GM12874 (cell line): ENCODE results near the gene MAMSTR.

Experiments used
- TF ChIP-seq, protein P1 (sequence below): IDR thresholded peaks from 2 replicates; pipeline ENCODE4 v1.5.1; 2011; ENCODE audit warnings: low read depth, mild to moderate bottlenecking, control low read depth, low read length, moderate library complexity; ENCODE audit not compliant: insufficient read depth

The MAMSTR gene

DNA sequence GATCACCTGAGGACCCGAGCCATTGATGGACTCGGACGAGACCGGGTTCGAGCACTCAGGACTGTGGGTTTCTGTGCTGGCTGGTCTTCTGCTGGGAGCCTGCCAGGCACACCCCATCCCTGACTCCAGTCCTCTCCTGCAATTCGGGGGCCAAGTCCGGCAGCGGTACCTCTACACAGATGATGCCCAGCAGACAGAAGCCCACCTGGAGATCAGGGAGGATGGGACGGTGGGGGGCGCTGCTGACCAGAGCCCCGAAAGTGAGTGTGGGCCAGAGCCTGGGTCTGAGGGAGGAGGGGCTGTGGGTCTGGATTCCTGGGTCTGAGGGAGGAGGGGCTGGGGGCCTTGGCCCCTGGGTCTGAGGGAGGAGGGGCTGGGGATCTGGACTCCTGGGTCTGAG lies 36.7 kb upstream of the MAMSTR start:
- TF ChIP-seq, protein P1, sequence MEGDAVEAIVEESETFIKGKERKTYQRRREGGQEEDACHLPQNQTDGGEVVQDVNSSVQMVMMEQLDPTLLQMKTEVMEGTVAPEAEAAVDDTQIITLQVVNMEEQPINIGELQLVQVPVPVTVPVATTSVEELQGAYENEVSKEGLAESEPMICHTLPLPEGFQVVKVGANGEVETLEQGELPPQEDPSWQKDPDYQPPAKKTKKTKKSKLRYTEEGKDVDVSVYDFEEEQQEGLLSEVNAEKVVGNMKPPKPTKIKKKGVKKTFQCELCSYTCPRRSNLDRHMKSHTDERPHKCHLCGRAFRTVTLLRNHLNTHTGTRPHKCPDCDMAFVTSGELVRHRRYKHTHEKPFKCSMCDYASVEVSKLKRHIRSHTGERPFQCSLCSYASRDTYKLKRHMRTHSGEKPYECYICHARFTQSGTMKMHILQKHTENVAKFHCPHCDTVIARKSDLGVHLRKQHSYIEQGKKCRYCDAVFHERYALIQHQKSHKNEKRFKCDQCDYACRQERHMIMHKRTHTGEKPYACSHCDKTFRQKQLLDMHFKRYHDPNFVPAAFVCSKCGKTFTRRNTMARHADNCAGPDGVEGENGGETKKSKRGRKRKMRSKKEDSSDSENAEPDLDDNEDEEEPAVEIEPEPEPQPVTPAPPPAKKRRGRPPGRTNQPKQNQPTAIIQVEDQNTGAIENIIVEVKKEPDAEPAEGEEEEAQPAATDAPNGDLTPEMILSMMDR: no peak

DNA sequence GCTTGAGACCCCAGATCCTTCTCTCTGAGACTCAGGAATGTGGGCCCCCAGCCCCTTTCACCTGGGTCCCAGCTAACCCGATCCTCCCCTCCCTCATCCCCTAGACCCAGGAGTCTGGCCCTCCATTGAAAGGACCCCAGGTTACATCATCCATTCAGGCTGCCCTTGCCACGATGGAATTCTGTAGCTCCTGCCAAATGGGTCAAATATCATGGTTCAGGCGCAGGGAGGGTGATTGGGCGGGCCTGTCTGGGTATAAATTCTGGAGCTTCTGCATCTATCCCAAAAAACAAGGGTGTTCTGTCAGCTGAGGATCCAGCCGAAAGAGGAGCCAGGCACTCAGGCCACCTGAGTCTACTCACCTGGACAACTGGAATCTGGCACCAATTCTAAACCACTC lies 36.3 kb upstream of the MAMSTR start:
- TF ChIP-seq, protein P1: no peak

DNA sequence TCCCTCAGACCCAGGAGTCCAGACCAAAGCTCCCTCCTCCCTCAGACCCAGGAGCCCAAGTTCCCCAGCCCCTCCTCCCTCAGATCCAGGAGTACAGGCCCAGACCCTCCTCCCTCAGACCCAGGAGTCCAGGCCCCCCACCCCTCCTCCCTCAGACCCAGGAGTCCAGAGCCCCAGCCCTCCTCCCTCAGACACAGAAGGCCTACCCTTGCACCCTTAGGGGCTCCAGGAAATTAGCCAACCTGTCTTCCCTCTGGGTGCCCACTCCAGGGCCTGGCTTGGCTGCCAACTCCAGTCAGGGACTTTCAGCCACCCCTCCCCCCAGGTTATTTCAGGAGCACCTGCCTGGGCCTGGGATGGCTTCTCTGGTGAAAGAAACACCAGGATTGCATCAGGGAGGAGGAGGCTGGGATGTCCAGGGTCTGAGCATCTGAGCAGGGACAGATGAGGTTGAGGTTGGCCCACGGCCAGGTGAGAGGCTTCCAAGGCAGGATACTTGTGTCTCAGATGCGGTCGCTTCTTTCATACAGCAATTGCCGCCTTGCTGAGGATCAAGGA lies 35.6 kb upstream of the MAMSTR start, which contains the start of gene FGF21:
Gene FGF21 (plus strand): TSS at position 441 of the 558 bp plus-strand sequence. CDS start 713 bp downstream, outside the sequence.
- TF ChIP-seq, protein P1: no peak

DNA sequence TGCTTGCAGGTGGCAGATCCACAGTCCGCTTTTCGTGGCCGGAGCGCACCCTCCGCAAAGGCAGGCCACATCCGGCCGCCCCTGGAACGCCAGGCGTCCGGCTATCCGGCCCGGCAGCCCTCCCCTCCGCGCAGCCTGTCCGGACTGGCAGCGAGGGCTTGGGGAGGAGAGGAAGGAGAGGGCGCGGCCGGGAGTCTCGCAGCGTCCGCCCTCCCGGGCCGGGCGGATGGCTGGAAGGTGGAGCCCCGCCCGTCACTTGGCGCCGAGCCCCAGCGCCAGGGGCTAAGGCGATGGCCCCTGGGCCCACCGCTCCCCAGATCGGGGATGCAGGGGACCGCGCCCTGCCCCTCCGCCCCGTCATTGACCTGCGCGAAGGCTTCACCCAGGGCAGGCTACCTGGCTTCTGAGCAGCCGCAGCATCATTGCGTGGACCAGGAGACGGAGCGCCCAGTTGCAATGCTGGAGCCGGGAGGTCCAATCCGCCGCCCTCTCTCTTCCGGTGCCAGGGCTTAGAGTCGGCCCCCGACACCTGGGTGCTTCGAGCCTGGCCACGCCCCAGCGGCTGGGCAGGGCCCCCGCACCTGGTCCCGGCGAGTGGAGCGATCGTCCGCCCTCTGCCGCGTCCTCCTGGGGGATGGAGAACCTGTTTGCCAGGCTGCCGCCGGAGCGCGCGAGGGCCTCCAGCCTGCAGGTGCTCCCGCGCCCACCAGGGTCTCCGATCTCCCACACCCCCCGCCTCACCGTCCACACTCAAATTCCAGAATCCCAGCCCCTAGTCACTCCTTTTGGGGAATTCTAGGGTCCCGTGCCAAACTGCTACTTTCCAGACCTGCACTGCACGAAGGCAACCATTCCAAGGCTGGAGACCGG lies 33.2 kb upstream of the MAMSTR start, which contains the start of gene FUT1:
Gene FUT1 (minus strand): TSS at position 146 of the 870 bp plus-strand sequence. CDS start 1,360 bp downstream, outside the sequence.
- TF ChIP-seq, protein P1: no peak

DNA sequence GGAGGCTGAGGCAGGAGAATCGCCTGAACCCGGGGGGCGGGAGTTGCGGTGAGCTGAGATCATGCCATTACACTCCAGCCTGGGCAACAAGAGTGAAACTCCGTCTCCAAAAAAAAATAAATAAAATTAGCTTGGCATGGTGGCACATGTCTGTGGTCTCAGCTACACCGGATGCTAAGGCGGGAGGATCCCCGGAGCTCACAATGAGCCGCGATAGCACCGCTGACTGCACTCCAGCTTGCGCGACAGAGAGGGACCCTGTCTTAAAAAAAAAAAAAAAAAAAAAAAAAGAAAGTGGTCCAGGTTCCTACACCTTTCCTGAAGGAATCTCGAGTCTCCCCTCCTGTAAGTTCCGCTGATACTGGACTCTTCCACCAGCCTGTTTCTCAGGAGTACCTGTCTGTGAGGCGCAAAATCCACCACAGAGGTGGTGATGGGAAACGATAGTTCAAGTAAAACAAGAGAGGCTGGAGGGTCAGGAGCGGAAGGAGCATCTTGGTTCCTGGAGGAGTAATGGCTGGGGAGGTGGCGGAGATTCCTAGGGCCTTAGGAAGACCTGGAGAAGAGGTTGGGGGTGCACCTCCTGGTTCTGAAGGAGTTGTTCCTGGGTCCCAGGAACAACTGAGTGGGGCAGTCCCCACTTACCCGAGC lies 32.4 kb upstream of the MAMSTR start:
- TF ChIP-seq, protein P1: no peak

DNA sequence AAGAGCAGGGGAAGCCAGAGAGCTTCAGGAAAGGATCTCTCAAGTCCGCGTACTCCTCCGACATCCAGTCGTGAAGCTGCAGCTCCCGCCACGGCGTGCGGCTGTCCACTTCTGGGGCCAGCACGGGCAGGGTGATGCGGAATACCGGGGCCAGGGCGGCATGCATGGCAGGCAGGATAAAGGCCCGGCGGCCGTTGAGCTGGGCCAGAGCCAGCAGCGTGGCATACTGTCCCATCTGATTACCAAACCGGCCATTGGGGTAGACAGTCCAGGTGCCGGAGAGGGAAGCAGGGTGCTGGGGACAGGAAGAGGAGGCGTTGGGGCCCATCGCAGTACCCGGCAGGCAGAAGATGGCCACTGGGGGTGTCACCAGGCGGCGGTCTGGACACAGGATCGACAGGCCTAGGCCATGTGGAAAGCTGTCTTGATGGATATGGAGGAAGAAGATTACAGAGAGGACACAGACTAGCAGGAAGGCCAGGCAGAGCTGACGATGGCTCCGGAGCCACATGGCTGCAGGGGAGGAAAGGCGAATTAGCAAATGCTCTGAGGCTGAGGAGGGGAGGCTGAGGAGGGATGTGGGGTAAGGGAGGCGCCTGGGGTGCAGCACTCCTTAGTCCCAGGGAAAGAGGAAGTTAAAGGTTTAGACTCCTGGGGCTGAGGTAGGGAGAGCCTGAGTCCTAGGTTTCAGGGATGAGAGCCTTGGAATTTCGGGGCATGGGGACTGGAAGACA lies 31.4 kb upstream of the MAMSTR start:
- TF ChIP-seq, protein P1: no peak
